Activated CD4-positive, CD25-positive, alpha-beta regulatory T cell treated with anti-CD3 and anti-CD28 coated beads, Interleukin-2, amount 50 U/mL, for 24 hours (primary cell): ENCODE results near the gene FAM174C.

Source experiments
- ATAC-seq, 2 donors: fragments of 150-1000 bp; cut with Tn5 transposase; one replicate each; pipeline ENCODE4 v1.10.0; 2021; ENCODE audit warnings: mild to moderate bottlenecking in 1 of 2, moderate library complexity in 1 of 2

FAM174C gene

GRCh38 chr19:1327125-1327524, 51.8 kb downstream of the FAM174C start:
- ATAC-seq: no peak
